Mucosa of rectum (tissue), 2 donors: ENCODE results near the gene ARL13B.
"Not testable (repeated sequence)": the region's sequence is repeated elsewhere in the genome, so short reads cannot be mapped to it uniquely, and the experiment has no call there.

ENCODE experiments used
- H3K27ac ChIP-seq, 2 donors: one replicate each; pipeline ENCODE4 v1.7.0; 2013; ENCODE audit warnings: inconsistent platforms in 2 of 2, low read depth in 2 of 2, low read length in 2 of 2
- H3K27me3 ChIP-seq, 2 donors: one replicate each; pipeline ENCODE4 v1.7.0; 2013; ENCODE audit warnings: low read length in 2 of 2; ENCODE audit not compliant: control insufficient read depth in 2 of 2, insufficient read depth in 2 of 2
- H3K36me3 ChIP-seq, 2 donors: one replicate each; pipeline ENCODE4 v1.7.0; 2013; ENCODE audit warnings: low read length in 2 of 2; ENCODE audit not compliant: control insufficient read depth in 2 of 2, insufficient read depth in 2 of 2
- H3K4me1 ChIP-seq, 2 donors: one replicate each; pipeline ENCODE4 v1.7.0; 2013; ENCODE audit warnings: low read length in 2 of 2, mild to moderate bottlenecking in 1 of 2; ENCODE audit not compliant: control insufficient read depth in 2 of 2, insufficient read depth in 2 of 2
- H3K4me3 ChIP-seq, 2 donors: one replicate each; pipeline ENCODE4 v1.7.0; 2013; ENCODE audit warnings: low read length in 2 of 2
- H3K9ac ChIP-seq, 2 donors: one replicate each; pipeline ENCODE4 v1.7.0; 2013; ENCODE audit warnings: low read length in 2 of 2, low read depth in 1 of 2, mild to moderate bottlenecking in 1 of 2
- H3K9me3 ChIP-seq, 2 donors: one replicate each; pipeline ENCODE4 v1.7.0; 2013; ENCODE audit warnings: low read length in 2 of 2; ENCODE audit not compliant: control insufficient read depth in 2 of 2
- donor health status: healthy.
- donor health status: Normal muscosa, but diverticular disease.

ARL13B gene

GRCh38 chr3:94019659-94020058, 39.7 kb downstream of the ARL13B start:
- H3K27me3 ChIP-seq = no peaks in the 10 kb centered on the region
- H3K4me3 ChIP-seq = no peak overlapping the region
- no peak overlapping the region for H3K9ac ChIP-seq
- H3K4me1 ChIP-seq = peaks cover 0 to 10% of the 10 kb centered on the region in 2 donors
- no peak overlapping the region for H3K27ac ChIP-seq
- H3K36me3 ChIP-seq = peaks cover 0 to 4% of the 10 kb centered on the region in 2 donors
- no peaks in the 10 kb centered on the region for H3K9me3 ChIP-seq

DNA sequence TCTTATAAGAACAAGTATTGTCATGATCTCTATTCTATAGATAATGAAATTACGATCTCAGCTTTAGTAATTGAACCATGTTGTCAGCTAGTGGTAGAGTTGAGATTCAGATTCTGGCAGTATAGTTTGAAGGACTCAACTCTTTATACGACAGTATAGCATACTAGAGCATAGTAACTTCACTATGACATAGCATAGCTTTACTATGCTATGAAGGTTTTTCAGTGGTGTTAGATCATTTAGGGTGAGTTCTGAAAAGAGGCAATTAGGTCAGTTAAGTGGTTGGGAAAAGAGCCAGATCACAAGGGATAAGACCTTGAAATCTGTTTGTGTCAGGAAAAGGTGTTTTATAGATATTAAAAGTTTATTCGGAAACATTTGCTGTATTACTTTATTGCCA, 40.3 kb downstream of the ARL13B start:
- H3K9ac ChIP-seq = no peak overlapping the region
- no peak overlapping the region for H3K27ac ChIP-seq
- H3K9me3 ChIP-seq = no peaks in the 10 kb centered on the region
- H3K36me3 ChIP-seq = peaks cover 0 to 4% of the 10 kb centered on the region in 2 donors
- H3K4me3 ChIP-seq = no peak overlapping the region
- peaks cover 0 to 10% of the 10 kb centered on the region in 2 donors for H3K4me1 ChIP-seq
- H3K27me3 ChIP-seq = no peaks in the 10 kb centered on the region

DNA sequence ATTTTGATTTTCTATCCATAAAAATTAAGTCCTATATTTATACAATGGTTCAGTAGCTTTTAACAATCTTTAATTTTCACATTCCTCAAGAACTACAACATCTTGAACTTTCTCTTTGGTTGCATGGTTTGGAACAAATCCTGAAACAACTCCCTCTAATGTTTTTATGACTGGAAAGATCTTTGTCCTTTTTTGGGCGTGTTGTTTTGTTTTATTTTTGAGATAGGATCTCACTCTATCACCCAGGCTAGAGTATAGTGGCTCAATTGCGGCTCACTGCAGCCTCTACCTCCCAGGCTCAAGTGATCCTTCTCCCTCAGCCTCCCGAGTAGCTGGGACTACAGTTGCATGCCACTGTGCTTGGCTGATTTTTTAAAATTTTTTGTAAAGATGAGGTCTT, 44.4 kb downstream of the ARL13B start:
- Histone ChIP-seq H3K36me3 (no peaks in the 10 kb centered on the region), H3K9ac (peak overlapping the region in 1 of 2 donors; percentile 28), H3K9me3 (no peaks in the 10 kb centered on the region), H3K4me3 (peak overlapping the region; percentile 49 to 59), H3K27me3 (no peaks in the 10 kb centered on the region), H3K4me1 (peaks cover 0 to 10% of the 10 kb centered on the region in 2 donors), H3K27ac (peak overlapping the region; percentile 53 to 94)

DNA sequence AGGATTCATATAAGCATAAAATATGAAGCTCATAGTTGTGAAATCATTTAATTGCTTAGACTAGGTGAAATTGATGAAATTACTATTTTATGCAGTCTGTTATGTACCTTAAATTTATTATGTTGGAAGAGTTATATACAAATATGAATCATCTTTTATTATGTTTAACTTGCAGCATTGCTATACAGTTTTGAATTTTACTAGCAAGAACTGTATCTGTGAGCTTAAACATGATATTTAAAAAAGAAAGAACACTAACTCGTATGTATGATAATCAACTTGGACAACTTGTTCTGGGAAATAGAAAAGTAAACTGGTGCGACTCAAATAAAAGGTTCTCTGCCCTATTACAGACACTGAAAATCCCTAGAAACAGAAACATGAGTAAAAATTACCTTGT, 46.7 kb downstream of the ARL13B start:
- Histone ChIP-seq H3K27ac (peak overlapping the region; percentile 46 to 94), H3K4me3 (peak overlapping the region; percentile 73 to 74), H3K36me3 (no peaks in the 10 kb centered on the region), H3K27me3 (no peaks in the 10 kb centered on the region), H3K4me1 (peaks cover 0 to 8% of the 10 kb centered on the region in 2 donors), H3K9me3 (no peaks in the 10 kb centered on the region), H3K9ac (peak overlapping the region in 1 of 2 donors; percentile 81)

DNA sequence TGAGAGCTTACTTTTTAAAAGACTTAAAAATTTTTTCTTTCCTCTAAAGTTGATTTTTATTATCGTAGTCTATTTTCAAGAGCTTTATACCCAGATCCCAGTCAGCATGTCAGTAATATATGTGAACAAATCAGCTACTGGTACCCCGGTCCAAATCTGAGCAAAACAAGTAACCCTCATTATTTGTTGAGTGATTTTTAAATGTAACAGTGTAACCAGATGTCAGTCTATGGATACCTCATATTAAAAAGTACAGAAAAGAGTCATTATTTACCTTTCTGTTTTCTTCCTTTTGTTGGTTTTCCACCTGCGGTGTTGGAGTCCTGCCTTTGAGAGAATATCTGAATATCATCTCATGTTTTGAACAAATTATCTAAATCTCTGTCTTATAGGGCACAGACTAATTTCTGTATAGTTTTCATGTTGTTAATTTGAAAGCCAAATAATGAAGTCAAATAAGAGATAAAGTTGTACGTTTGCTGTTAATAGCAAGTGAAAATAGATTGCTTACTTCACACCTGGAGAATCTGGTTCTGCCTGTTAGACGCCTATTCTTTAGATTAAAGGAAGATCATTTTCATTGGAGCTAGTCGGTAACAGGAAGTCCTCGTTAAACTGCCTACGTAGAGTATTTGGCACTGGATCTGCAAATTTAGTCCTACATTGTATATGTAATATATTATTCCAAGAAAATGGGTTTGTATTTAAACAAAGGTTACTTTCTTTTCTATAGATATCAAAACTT, 48.3 kb downstream of the ARL13B start, which contains the start of gene STX19:
TSS of gene STX19 (minus strand) at position 505 of the 745 bp plus-strand sequence. CDS start 13,328 bp downstream, outside the sequence.
- Histone ChIP-seq H3K4me1 (peaks cover 0 to 8% of the 10 kb centered on the region in 2 donors), H3K9me3 (no peaks in the 10 kb centered on the region), H3K27ac (peak within 1 kb of the TSS; percentile 77 to 94), H3K36me3 (no peaks in the 10 kb centered on the region), H3K4me3 (peak within 1 kb of the TSS; percentile 73 to 74), H3K9ac (peak within 1 kb of the TSS; percentile 66 to 81), H3K27me3 (no peaks in the 10 kb centered on the region)

- no peak overlapping the region for H3K4me3 ChIP-seq
- no peaks in the 10 kb centered on the region for H3K27me3 ChIP-seq
- H3K9me3 ChIP-seq = no peaks in the 10 kb centered on the region
- no peak overlapping the region for H3K9ac ChIP-seq
- no peak overlapping the region for H3K27ac ChIP-seq
- H3K36me3 ChIP-seq = no peaks in the 10 kb centered on the region
- H3K4me1 ChIP-seq = no peaks in the 10 kb centered on the region
Measured at GRCh38 chr3:94036909-94037507, 57.1 kb downstream of the ARL13B start.

- Histone ChIP-seq H3K4me3 (no peak overlapping the region), H3K27me3 (no peaks in the 10 kb centered on the region), H3K4me1 (no peaks in the 10 kb centered on the region), H3K9ac (no peak overlapping the region), H3K9me3 (no peaks in the 10 kb centered on the region), H3K27ac (no peak overlapping the region), H3K36me3 (no peaks in the 10 kb centered on the region)
Measured at GRCh38 chr3:94043285-94043684, 63.3 kb downstream of the ARL13B start.

DNA sequence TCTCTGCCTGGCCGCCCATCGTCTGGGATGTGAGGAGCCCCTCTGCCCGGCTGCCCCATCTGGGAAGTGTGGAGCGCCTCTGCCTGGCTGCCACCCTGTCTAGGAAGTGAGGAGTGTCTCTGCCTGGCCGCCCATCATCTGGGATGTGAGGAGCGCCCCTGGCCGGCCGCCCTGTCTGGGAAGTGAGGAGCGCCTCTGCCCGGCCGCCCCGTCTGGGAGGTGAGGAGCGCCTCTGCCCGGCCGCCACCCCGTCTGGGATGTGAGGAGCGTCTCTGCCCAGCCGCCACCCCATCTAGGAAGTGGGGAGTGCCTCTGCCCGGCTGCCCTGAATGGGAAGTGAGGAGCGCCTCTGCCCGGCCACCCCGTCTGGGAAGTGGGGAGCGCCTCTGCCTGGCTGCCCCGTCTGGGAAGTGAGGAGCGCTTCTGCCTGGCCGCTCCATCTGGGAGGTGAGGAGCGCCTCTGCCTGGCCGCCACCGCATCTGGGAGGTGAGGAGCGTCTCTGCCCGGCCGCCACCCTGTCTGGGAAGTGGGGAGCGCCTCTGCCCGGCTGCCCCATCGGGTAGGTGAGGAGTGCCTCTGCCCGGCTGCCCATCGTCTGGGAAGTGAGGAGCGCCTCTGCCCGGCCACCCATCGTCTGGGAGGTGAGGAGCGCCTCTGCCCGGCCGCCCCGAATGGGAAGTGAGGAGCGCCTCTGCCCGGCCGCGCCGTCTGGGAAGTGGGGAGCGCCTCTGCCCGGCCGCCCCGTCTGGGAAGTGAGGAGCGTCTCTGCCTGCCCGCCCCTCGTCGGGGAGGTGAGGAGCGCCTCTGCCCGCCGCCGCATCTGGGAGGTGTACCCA, 64.4 kb downstream of the ARL13B start:
- H3K9me3 ChIP-seq, H3K9ac ChIP-seq, H3K4me1 ChIP-seq, H3K27ac ChIP-seq, H3K4me3 ChIP-seq, H3K36me3 ChIP-seq, H3K27me3 ChIP-seq: not testable (repeated sequence)

DNA sequence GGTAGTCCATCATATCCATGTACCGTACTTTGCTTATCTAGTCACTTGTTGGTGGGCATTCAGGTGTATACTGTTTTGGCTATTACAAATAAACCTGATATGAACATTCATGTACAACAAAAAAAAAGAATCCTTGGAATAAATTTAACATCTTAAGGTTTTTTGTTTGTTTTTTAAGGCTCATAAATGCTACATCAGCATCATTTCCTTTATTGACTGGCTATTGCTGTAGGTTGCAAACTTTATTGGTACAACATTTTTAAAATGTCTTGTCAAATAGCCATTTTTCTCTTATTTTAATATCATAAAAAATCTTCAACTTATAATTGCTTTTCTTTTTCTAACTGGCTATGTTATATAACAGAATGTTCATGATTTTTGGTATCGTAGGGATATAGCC, 66.6 kb downstream of the ARL13B start:
- H3K27me3 ChIP-seq = no peaks in the 10 kb centered on the region
- H3K4me1 ChIP-seq = no peaks in the 10 kb centered on the region
- no peaks in the 10 kb centered on the region for H3K9me3 ChIP-seq
- H3K36me3 ChIP-seq = no peaks in the 10 kb centered on the region
- H3K4me3 ChIP-seq = no peak overlapping the region
- H3K27ac ChIP-seq = no peak overlapping the region
- H3K9ac ChIP-seq = no peak overlapping the region

DNA sequence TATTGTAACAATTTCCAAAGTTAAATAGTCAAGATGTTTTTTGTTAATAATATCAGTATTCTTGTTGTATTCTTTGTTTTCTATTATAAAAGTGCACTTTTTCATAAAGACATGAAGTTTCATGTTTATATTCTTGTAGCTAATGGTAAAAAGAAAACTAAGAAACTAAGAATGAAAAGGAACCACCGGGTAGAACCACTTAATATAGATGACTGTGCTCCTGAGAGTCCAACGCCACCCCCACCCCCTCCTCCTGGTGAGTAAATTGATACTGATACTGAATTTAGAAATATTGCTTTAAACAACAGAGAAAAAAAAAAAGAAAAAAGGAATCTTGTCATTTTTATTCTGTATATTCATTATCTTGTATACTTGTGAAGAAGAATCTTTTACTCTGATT, 69.3 kb downstream of the ARL13B start:
- Histone ChIP-seq H3K9me3 (no peaks in the 10 kb centered on the region), H3K36me3 (peaks cover 0 to 3% of the 10 kb centered on the region in 2 donors), H3K27me3 (no peaks in the 10 kb centered on the region), H3K4me3 (no peak overlapping the region), H3K4me1 (no peaks in the 10 kb centered on the region), H3K27ac (no peak overlapping the region), H3K9ac (no peak overlapping the region)
